Stomach (tissue), 9 donors: Measurements from ENCODE around the gene CRYGB. TPM values are rescaled to one million over a fixed set of nuclear protein-coding genes. Genes with fewer than 3 reads are reported as not detected.

Experiments used
- DNase-seq, 2 donors: peaks; one replicate each; pipeline versions ENCODE4 v3.0.0 to v3.0.0-alpha.2; 2013 to 2019
- H3K27ac ChIP-seq, 5 donors: fragments of 200-600 bp in 4 of 5; sonication (generic) in 4 of 5; one replicate each; pipeline ENCODE4 v1.5.1; 2013 to 2019; ENCODE audit warnings: mild to moderate bottlenecking in 1 of 5, moderate library complexity in 1 of 5
- H3K27me3 ChIP-seq, 3 donors: fragments of 200-600 bp; sonication (generic); one replicate each; pipeline ENCODE4 v1.5.1; 2017 to 2019; ENCODE audit warnings: mixed run types in 1 of 3
- H3K36me3 ChIP-seq, 4 donors: fragments of 200-600 bp; sonication (generic); 1 replicate in 3 of 4; 2 replicates in 1 of 4; pipeline ENCODE4 v1.5.1; 2016 to 2019
- H3K4me1 ChIP-seq, 4 donors: fragments of 200-600 bp; sonication (generic); one replicate each; pipeline ENCODE4 v1.5.1; 2016 to 2019
- H3K4me3 ChIP-seq, 4 donors: fragments of 200-600 bp; sonication (generic) in 3 of 4; one replicate each; pipeline ENCODE4 v1.5.1; 2016 to 2019; ENCODE audit warnings: mild to moderate bottlenecking in 1 of 4
- H3K9me3 ChIP-seq, 4 donors: fragments of 200-600 bp; sonication (generic); one replicate each; pipeline ENCODE4 v1.5.1; 2016 to 2019
- EP300 ChIP-seq: sonication (generic); formaldehyde crosslinking; IDR thresholded peaks from one replicate; pipeline ENCODE4 v1.6.1; 2017; ENCODE audit warnings: antibody characterized with exemption
- POLR2A ChIP-seq, 4 donors: fragments of 450-650 bp; IDR thresholded peaks; one replicate each; pipeline ENCODE4 v1.6.1; 2016; ENCODE audit warnings: antibody characterized with exemption in 4 of 4, control low read depth in 2 of 4, mild to moderate bottlenecking in 1 of 4, moderate library complexity in 1 of 4
- POLR2AphosphoS5 ChIP-seq, 3 donors: sonication (generic); formaldehyde crosslinking; IDR thresholded peaks; one replicate each; pipeline ENCODE4 v1.6.1; 2016; ENCODE audit warnings: antibody characterized with exemption in 3 of 3
- WGBS, 5 donors: extraction: QIAGEN DNeasy Blood & Tissue Kit in 3 of 5; methylation state at CpG; one replicate each; pipeline versions ENCODE4 v1.1.5 to v1.1.7; 2013 to 2018; 5-methylcytosine and 5-hydroxymethylcytosine counted together
- intact Hi-C: fragments of 100-400 bp; cut with DNase I; formaldehyde crosslinking; loops from one replicate; pipeline ENCODE4 v1.15.1; 2023; ENCODE audit warnings: low total_unique reads
- polyA plus RNA-seq, 3 donors: library from polyadenylated mRNA; stranded (reverse); fragments of 200-250 nt; gene quantifications; one replicate each; pipeline ENCODE4 v1.2.3, GENCODE V29; 2013
- total RNA-seq, 5 donors: library from RNA; depleted of rRNA; stranded (reverse); fragments of >200 nt; gene quantifications; one replicate each; pipeline versions ENCODE4 v1.1.0 to v1.2.3, GENCODE V29; 2014 to 2016
- TF ChIP-seq, protein P1 (sequence below), 7 experiments: fragments of 450-650 bp in 4 of 7; fragments of 200-600 bp in 3 of 7; sonication (generic) in 3 of 7; IDR thresholded peaks; one replicate each; pipeline ENCODE4 v1.5.1; 2016 to 2019; ENCODE audit warnings: antibody characterized with exemption in 7 of 7, control low read depth in 2 of 7, mild to moderate bottlenecking in 1 of 7
- donor health status: healthy with polysubstance abuse.
- donor health status: Bipolar disorder and iron deficiency.
- donor health status: healthy.

CRYGB gene
- total and polyA plus RNA-seq, 8 donors = not detected

DNA sequence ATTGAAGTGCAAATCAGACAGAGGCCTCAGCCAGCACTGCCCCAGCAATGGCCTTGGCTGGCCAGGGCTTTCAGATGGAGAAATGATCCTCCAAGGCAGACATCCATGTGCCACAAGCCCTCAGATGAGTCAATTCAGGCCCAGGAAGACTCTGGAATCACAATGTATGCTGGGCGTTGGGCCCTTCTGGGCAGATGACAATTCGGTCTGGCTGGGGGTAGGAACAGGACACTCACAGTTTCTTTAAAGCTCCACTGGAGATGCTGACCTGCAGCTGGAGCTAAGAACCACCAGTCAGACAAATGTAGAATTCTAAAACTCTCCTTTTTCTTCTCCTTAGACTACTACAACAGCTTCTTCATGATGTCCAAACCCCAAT lies 9.3 kb downstream of the CRYGB start:
- DNase-seq = no peak
- TF ChIP-seq POLR2A (IDR thresholded peaks at IDR 0.05) = no peak
- TF ChIP-seq POLR2AphosphoS5 (IDR thresholded peaks at IDR 0.05) = no peak
- no peak for TF ChIP-seq EP300
- TF ChIP-seq, protein P1, sequence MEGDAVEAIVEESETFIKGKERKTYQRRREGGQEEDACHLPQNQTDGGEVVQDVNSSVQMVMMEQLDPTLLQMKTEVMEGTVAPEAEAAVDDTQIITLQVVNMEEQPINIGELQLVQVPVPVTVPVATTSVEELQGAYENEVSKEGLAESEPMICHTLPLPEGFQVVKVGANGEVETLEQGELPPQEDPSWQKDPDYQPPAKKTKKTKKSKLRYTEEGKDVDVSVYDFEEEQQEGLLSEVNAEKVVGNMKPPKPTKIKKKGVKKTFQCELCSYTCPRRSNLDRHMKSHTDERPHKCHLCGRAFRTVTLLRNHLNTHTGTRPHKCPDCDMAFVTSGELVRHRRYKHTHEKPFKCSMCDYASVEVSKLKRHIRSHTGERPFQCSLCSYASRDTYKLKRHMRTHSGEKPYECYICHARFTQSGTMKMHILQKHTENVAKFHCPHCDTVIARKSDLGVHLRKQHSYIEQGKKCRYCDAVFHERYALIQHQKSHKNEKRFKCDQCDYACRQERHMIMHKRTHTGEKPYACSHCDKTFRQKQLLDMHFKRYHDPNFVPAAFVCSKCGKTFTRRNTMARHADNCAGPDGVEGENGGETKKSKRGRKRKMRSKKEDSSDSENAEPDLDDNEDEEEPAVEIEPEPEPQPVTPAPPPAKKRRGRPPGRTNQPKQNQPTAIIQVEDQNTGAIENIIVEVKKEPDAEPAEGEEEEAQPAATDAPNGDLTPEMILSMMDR (IDR thresholded peaks at IDR 0.05) = no peak
- peaks cover 0 to 10% (median 3%) of the 10 kb centered on the region in 4 donors for H3K4me1 ChIP-seq
- 65 to 91% (median 76%) methylated on average over 2 of the region's 2 CpGs for WGBS, 5 donors
- intact Hi-C loops = no loop called here
- H3K4me3 ChIP-seq = no peak overlapping the region
- no peaks in the 10 kb centered on the region for H3K27me3 ChIP-seq
- H3K9me3 ChIP-seq = no peaks in the 10 kb centered on the region
- no peaks in the 10 kb centered on the region for H3K36me3 ChIP-seq
- peak overlapping the region in 1 of 5 donors; percentile 16 for H3K27ac ChIP-seq

DNA sequence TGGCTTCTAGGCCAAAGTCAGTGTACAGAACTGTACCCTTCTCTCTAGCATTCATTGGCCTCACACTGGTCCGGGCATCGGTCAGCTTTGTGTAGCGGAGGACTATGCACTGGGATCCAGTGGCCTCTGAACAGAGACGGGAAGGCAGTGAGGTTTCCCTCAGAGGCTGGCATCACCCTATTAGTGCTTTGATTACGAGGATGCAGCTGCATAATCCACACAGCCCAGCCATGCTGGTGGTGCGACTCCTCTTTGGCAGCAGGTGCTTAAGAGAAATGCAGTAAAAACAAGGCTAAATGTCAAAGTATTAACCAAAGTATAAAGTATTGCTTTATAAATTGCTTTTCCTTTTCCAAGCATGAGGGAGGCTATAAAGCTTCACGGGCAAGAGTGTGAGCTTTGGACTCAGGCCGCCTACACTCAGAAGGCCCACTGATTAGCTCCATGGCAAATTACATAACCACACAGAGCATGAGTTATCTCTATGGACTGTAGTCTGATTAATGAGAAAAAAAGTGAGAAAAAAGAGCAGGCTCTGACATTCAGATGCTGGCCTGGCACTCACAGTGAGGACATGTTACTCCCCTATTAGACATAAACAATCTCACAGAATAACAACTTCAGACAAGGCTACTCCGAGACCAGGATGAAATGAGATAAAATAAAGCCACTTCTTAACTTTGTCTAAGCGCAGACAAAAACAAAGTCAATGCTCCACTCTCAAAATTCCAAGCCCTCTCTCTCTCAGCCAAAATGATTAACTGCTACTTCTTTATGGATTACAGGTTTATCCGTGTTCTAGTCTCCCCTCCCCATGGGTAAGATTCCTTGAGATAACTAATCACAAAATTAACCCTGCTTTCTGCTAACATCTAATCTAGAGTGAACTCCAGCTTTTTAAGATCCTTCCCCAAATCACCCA lies 9.9 kb downstream of the CRYGB start:
- DNase-seq = peak in 1 of 2 donors; percentile 70

DNA sequence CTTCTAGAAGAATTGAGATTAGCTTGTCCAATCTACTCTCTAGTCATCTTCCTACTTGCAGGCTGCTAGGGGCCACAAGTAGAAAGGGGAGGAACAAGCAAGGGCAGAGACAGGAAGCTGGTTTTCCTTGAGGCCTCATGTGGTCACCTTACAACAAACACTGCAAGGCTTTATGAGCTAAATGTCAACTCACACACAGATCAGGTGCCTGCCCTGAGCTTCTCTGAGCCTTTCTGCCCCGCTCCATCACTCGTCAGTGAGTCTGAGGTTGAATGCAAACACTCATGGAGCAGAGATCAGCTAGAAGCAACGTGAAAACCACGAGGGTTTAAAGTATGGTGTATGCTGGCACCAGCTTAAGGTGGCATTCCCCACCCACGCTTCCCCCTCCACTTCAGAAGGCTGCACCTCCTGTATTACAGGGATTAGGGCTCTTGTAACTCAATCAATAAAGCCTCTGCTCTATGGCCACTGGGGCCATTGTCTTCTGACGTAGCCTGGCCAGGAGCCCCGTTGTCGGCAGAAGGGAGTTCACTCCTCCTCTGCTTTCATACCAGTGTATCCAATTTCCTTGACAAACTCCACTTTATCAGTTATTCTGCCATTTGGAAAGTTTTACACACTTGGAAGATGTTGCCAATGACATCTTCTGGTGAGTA lies 10.9 kb downstream of the CRYGB start:
- no peaks in the 10 kb centered on the region for H3K27me3 ChIP-seq
- H3K4me1 ChIP-seq = peaks cover 0 to 15% (median 4%) of the 10 kb centered on the region in 4 donors
- H3K36me3 ChIP-seq = no peaks in the 10 kb centered on the region
- intact Hi-C loops = no loop called here
- peak in 1 of 2 donors; percentile 25 for DNase-seq
- TF ChIP-seq POLR2A (IDR thresholded peaks at IDR 0.05) = no peak
- TF ChIP-seq EP300 = no peak
- TF ChIP-seq, protein P1 (IDR thresholded peaks at IDR 0.05) = no peak
- TF ChIP-seq POLR2AphosphoS5 (IDR thresholded peaks at IDR 0.05) = no peak
- no peaks in the 10 kb centered on the region for H3K9me3 ChIP-seq
- WGBS, 5 donors = 44 to 48% (median 45%) methylated on average over 7 to 8 of the region's 8 CpGs
- H3K4me3 ChIP-seq = no peak overlapping the region
- no peak overlapping the region for H3K27ac ChIP-seq

More for the DNA sequence above, 9.9 kb downstream of the CRYGB start:
- Histone ChIP-seq H3K4me1 (peaks cover 0 to 10% (median 3%) of the 10 kb centered on the region in 4 donors), H3K4me3 (no peak overlapping the region), H3K27me3 (no peaks in the 10 kb centered on the region), H3K9me3 (no peaks in the 10 kb centered on the region), H3K36me3 (no peaks in the 10 kb centered on the region), H3K27ac (peak overlapping the region in 1 of 5 donors; percentile 16)
- intact Hi-C loops = no loop called here
- TF ChIP-seq, protein P1 (IDR thresholded peaks at IDR 0.05) = no peak
- TF ChIP-seq POLR2A (IDR thresholded peaks at IDR 0.05) (no peak), EP300 (no peak), POLR2AphosphoS5 (IDR thresholded peaks at IDR 0.05) (no peak)
- WGBS, 5 donors = 67 to 73% (median 71%) methylated on average over 11 of the region's 11 CpGs

DNA sequence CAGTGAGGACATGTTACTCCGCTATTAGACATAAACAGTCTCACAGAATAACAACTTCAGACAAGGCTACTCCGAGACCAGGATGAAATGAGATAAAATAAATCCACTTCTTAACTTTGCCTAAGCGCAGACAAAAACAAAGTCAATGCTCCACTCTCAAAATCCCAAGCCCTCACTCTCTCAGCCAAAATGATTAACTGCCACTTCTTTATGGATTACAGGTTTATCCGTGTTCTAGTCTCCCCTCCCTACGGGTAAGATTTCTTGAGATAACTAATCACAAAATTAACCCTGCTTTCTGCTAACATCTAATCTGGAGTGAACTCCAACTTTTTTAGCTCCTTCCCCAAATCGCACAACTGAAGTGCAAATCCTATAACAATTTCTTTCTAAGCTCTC lies 15.2 kb downstream of the CRYGB start:
- Histone ChIP-seq H3K9me3 (no peaks in the 10 kb centered on the region), H3K27ac (no peak overlapping the region), H3K4me1 (peaks cover 0 to 12% (median 6%) of the 10 kb centered on the region in 4 donors), H3K36me3 (no peaks in the 10 kb centered on the region), H3K4me3 (no peak overlapping the region), H3K27me3 (no peaks in the 10 kb centered on the region)
- 34 to 49% (median 39%) methylated on average over 6 of the region's 6 CpGs for WGBS, 5 donors
- no peak for DNase-seq
- intact Hi-C loops = no loop called here
- TF ChIP-seq, protein P1 (IDR thresholded peaks at IDR 0.05) = no peak
- TF ChIP-seq EP300 (no peak), POLR2A (IDR thresholded peaks at IDR 0.05) (no peak), POLR2AphosphoS5 (IDR thresholded peaks at IDR 0.05) (no peak)
